GM23338 (cell line): ENCODE results near the gene TMEM132A.

ENCODE experiments used
- CTCF ChIP-seq, 2 experiments: fragments of 200-600 bp in 1 of 2; sonication (generic) in 1 of 2; conservative IDR thresholded peaks; 2 replicates each; pipeline versions ENCODE4 v1.5.1 to v1.6.1; 2016 to 2017; ENCODE audit warnings: antibody characterized with exemption in 2 of 2, low read depth in 2 of 2, mild to moderate bottlenecking in 2 of 2, moderate library complexity in 1 of 2
- EZH2 ChIP-seq: fragments of 200-600 bp; sonication (generic); IDR thresholded peaks from one replicate; pipeline ENCODE4 v1.8.0; 2017; ENCODE audit warnings: antibody characterized with exemption, mild to moderate bottlenecking, low read depth; ENCODE audit not compliant: unreplicated experiment
- EZH2phosphoT487 ChIP-seq: fragments of 200-600 bp; sonication (generic); IDR thresholded peaks from one replicate; pipeline ENCODE4 v1.8.1; 2018; ENCODE audit warnings: antibody characterized with exemption; ENCODE audit not compliant: unreplicated experiment
- JUNB ChIP-seq: IDR thresholded peaks from one replicate; pipeline ENCODE4 v1.6.1; 2016; ENCODE audit warnings: antibody characterized with exemption; ENCODE audit not compliant: unreplicated experiment
- POLR2AphosphoS5 ChIP-seq: IDR thresholded peaks from 2 replicates; pipeline ENCODE4 v1.6.1; 2016; ENCODE audit warnings: antibody characterized with exemption, low read depth
- REST ChIP-seq: IDR thresholded peaks from one replicate; pipeline ENCODE4 v1.6.1; 2018; ENCODE audit warnings: antibody characterized with exemption; ENCODE audit not compliant: unreplicated experiment

GRCh38 chr11:60890696-60891095 is 33.6 kb upstream of the TMEM132A start:
- TF ChIP-seq CTCF (conservative IDR thresholded peaks at IDR 0.05; ENCODE audit: low read depth in 2 of 2), result no peak
- TF ChIP-seq POLR2AphosphoS5, result no peak
- TF ChIP-seq EZH2, result no peak
- TF ChIP-seq EZH2phosphoT487, result no peak
- TF ChIP-seq JUNB, result no peak
- no peak for TF ChIP-seq REST
